Tracheal epithelial cell (primary cell): Measurements from ENCODE around the gene DNAJB14. TPM values are rescaled to one million over a fixed set of nuclear protein-coding genes. Genes with fewer than 3 reads are reported as not detected.

Experiments
- total RNA-seq: library from RNA; depleted of rRNA; stranded (reverse); fragments of >200 nt; gene quantifications from 2 replicates; pipeline ENCODE4 v1.2.1, GENCODE V29; 2014

DNAJB14 gene
- total RNA-seq, result 24.6 and 31.5 TPM in 2 replicates

DNA sequence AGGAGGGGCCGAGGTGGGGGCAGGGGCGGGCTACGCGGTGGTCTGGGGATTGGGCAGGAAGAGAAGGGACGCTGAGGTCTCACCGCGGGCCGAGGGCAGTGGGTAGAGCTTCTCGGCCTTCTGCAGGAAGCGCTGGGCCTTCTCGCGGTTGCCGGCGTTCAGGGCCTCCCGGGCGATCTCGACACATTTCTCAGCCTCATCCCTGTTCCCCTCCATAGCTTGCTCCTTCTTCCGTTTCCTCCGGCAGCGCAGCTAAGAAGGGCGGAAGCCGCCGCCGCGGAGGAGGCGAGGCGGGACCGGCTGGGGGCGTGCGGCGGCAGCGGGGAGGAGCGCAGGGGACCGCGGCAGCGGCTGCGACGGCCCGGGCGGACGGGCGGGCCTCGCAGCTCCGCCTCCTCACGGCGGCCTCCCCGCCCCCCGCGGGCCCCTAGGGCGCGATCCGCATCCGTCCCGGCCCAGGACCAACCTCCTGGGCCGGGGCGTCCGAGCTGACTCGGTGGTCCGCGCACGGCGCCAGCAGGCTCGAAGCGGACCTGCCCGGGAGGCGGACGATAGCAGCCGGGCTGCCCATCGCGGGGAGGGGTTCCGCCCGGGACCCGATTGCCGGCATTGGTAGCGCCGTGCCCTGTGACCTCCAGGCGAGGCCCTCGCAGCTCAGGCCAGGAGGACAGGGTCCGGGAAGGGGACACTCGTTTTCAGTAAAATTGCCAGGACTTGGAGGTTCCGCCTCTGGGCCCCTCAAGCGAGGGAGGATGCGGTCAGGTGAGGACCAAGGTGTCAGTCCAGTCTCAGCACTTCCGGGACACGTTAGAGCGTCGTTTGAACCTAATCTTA is at the start of gene DNAJB14:
Gene DNAJB14 (minus strand): TSS at position 263 of the 834 bp plus-strand sequence. CDS start 47 bp downstream, at position 216.

DNA sequence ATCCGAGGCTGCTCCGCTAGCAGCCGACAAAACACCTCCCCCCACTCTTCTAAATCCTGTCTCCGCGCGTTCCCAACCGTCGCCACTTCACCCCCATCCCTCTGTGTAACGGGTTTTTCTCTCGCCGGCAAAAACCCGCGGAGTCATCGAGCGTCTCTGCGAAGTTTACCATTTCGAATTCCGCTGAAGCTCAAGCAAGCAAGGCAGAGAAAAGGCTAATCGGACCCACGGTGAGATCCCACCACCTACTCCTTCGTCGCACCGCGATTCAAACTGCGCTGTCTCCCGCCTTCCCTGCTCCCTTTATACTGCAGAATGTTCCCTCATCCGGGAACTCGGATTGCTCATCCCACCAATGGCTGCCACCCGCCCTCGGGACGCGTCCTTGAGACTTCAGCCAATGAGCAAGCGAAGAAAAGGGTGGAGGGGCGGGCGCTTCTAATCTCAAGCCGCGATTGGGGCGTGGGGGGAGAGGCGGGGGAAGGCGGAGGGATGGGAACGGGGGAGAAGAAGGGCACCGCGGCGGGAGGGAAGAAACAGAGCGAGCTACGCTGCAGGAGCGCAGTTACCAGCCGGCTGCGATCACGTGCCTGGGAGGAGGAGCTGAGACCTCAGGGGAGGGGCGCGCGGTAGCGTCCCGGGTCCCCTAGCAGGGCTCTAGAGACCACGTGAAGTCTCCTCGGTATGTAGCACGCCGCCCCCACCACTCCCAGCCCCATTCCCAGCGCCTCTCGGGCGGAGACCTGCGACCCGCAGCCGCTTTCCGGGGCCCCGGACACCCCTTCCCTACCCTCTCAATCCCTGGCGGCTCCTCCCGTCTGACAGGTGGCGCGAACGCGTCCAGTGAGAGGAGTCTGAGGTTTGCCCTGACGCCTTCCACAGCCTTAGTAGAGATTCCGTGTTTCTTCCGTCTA is 3.8 kb upstream of the DNAJB14 start, which contains the start of gene H2AZ1:
Gene H2AZ1 (minus strand): TSS at position 277 of the 914 bp plus-strand sequence. CDS start 105 bp downstream, at position 172.

DNA sequence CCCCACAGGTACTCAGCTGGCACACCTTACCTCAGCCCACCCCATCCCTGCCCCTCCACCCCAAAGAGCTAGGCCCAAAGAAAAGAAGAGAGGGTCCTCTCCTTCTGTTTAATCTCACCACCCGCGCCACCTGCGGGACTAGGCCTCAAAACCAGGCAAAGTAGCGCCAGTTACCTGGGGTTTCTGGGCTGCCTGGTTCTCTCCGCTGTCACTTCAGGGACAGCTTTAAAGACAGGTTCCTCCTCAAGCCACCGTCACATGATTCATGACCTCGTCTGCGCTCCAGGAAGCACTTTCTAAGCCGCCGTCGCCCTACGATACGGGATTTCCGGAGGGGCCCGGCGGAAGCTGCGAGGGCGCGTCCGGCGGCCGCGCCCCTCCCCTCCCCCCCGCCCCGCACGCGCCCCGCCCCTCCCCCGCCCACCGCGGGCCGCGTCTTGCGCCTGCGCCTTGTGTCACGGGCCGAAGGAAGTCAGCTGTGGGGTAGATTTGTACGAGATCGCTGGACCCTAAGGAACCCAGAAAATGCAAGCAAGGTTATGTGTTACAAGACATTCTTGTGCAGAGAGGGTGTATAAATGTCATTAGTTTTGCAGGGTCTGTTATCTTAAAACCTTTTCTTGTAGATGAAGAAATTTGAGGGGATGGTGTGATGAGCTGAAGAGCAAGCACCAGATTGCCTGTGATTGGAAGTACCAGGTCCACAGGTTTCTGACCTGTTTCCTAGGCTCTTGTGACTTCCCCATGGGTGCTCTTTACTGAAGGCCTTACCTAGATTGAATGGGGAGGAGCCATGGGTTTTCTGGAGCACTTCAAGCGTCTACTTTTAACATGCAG is 52.0 kb downstream of the DNAJB14 start, which contains the start of gene LAMTOR3:
Gene LAMTOR3 (minus strand): TSS at position 267 of the 837 bp plus-strand sequence. CDS start 464 bp downstream, outside the sequence.

Other genes starting within 250 kb of the DNAJB14 start
- gene DAPP1, start 129.8 kb downstream of the DNAJB14 start, total RNA-seq, result 34.1 and 127 TPM in 2 replicates
- gene LAMTOR3, start 52.2 kb downstream of the DNAJB14 start, total RNA-seq, result 71.8 and 73.1 TPM in 2 replicates
- gene H2AZ1, start 3.7 kb upstream of the DNAJB14 start, total RNA-seq, result 246 and 258 TPM in 2 replicates
- 0.43 and 1.2 TPM in 2 replicates for gene DDIT4L, start 243.8 kb upstream of the DNAJB14 start, total RNA-seq